Mononuclear cell (primary cell): Measurements from ENCODE around the gene RAD23A. TPM values are rescaled to one million over a fixed set of nuclear protein-coding genes. Genes with fewer than 3 reads are reported as not detected.
"Not testable (repeated sequence)": the region's sequence is repeated elsewhere in the genome, so short reads cannot be mapped to it uniquely, and the experiment has no call there.

ENCODE experiments used
- H3K27me3 ChIP-seq: 2 replicates; pipeline ENCODE4 v1.6.0; 2011; ENCODE audit warnings: low read length, control low read depth; ENCODE audit not compliant: insufficient read depth
- H3K4me1 ChIP-seq: 2 replicates; pipeline ENCODE4 v1.5.1; 2011; ENCODE audit warnings: mild to moderate bottlenecking, low read length, control low read depth; ENCODE audit not compliant: insufficient read depth
- H3K4me3 ChIP-seq: 2 replicates; pipeline ENCODE4 v1.5.1; 2011; ENCODE audit warnings: mild to moderate bottlenecking, low read length, moderate library complexity
- H3K9me3 ChIP-seq: 2 replicates; pipeline ENCODE4 v1.5.1; 2011; ENCODE audit warnings: low read depth, mild to moderate bottlenecking, control low read depth, low read length
- total RNA-seq: library from RNA; depleted of rRNA; stranded (reverse); fragments of >200 nt; gene quantifications from one replicate; pipeline ENCODE4 v1.2.3, GENCODE V29; 2012

RAD23A gene
- total RNA-seq, 1 donor: 48.8 TPM

DNA sequence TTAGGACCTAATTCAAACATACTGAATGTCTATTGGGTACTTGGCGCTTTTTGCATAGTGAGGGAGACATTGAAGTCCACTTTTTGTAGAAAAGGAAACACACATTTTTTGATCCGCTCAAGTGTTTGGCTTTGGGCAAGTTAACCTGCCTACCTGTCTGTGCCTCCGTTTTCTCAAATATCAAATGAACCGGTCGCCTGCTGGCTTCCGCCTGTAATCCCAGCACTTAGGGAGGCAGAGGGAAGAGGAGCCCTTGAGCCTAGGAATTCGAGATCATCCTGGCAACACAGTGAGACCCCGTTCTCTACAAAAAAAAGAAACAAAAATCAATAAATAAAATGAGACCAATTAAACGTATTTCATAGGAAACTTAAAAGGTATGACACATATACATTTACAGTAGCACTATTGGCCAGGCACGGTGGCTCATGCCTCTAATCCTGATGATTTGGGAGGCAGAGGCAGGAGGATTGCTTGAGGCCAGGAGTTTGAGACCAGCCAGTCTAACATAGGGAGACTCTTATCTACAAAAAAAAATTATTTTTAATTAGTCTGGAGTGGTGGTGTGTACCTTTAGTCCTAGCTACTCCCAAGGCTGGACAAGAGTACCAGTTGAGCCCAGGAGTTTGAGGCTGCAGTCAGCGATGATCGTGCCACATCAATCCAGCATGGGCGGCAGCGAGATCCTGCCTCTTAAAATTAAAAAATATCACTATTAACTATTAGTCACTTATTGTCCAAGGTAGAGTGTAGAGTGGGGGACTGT, 1.3 kb downstream of the RAD23A start:
- H3K9me3 ChIP-seq: no peaks in the 10 kb centered on the region
- peaks cover 45% of the 10 kb centered on the region for H3K4me1 ChIP-seq
- no peaks in the 10 kb centered on the region for H3K27me3 ChIP-seq
- peak overlapping the region; percentile 70 for H3K4me3 ChIP-seq

DNA sequence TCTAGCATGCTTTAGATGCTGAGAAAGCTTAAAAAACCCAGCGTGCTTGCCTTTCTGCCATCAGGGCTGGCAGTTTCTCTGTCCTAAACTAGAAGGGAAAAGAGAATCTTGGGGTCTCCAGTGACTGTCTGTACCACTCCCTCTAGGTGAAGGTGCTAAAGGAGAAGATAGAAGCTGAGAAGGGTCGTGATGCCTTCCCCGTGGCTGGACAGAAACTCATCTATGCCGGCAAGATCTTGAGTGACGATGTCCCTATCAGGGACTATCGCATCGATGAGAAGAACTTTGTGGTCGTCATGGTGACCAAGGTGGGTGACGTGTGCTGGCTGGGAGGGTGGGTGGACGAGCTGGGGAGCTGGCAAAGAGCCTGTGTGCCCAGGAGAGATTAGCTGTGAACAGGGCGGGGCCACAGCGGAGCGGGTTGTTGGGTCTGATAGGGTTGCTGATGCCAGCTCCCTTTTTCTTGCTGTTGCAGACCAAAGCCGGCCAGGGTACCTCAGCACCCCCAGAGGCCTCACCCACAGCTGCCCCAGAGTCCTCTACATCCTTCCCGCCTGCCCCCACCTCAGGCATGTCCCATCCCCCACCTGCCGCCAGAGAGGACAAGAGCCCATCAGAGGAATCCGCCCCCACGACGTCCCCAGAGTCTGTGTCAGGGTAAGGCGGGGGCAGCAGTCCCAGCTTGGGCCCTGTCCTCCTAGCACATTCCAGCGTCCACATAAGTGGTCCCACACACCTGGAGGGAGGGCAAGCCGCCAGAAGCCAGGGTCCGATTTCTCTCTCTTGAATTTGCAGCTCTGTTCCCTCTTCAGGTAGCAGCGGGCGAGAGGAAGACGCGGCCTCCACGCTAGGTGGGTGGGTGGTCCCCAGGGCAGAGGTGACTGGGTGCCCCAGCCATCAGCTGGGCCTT, 2.3 kb downstream of the RAD23A start:
- Histone ChIP-seq H3K27me3 (no peaks in the 10 kb centered on the region), H3K4me1 (peaks cover 46% of the 10 kb centered on the region)

DNA sequence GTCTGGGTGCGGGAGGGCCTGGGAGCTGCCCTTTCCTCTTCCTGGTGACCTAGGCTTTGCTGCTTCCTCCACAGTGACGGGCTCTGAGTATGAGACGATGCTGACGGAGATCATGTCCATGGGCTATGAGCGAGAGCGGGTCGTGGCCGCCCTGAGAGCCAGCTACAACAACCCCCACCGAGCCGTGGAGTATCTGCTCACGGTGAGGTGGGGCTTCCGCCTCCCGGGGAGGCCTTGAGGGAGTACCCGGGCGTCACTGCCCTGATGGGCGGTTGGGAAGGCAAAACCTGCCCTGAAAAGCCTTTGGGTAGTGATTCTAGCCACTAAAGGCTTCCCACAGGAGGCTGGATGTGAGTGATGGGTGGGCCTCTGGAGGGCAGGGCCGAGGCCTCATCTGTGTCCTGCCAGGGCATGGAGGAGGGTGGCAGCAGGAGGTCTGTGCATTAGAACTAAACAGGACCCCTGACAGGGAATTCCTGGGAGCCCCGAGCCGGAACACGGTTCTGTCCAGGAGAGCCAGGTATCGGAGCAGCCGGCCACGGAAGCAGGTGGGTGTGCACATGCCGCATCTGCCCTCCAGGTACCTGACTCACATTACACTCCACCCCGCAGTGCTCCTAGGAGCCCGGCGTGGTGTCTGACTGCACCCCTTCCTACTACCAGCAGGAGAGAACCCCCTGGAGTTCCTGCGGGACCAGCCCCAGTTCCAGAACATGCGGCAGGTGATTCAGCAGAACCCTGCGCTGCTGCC, 3.1 kb downstream of the RAD23A start:
- Histone ChIP-seq H3K4me1 (peaks cover 49% of the 10 kb centered on the region), H3K27me3 (no peaks in the 10 kb centered on the region), H3K4me3 (no peak overlapping the region), H3K9me3 (no peaks in the 10 kb centered on the region)

More for the DNA sequence above, 2.3 kb downstream of the RAD23A start:
- no peaks in the 10 kb centered on the region for H3K9me3 ChIP-seq
- H3K4me3 ChIP-seq: no peak overlapping the region

DNA sequence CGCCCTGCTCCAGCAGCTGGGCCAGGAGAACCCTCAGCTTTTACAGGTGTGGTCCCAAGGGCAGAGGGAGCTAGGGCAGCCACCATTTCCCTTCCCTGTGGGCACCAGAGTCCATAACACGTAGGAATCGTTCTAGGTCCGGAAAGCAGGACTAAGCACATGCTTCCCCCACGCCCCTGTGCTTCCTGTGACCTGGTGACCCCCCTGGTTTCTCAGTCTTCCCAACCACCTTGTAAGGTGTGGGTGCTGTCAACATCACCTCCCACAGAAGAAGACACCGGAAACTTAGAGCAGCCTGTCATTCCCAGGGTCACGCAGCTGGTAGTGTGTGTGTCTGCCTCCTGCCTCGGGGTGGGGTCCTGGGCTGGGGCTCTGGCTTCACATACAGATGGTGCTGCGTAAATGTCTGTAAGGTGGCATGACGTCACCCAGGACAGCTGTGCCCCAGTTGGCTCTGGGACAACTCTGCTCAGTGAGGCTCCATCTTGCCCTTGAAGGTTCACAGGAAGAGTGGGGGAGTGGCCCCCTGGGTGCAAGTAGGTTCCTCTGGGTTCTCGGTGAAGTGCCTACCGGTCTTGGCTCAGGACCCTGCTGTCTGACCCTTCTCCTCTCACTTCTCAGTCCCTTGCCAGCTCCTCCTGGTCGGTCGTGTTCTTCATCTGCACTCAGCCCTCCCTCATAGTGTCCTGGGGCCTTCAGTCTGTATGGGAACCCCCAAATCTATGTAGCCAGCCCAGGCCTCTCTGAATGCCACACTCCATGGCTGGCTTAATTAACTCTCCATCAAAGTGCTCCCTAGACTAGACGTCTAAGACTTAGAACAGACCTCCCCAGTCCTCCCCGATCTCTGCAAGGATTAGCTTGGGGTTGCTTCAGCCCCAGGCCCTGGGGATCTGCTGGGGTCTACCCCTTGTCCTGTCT, 4.0 kb downstream of the RAD23A start:
- Histone ChIP-seq H3K27me3 (no peaks in the 10 kb centered on the region), H3K4me1 (peaks cover 54% of the 10 kb centered on the region), H3K9me3 (no peaks in the 10 kb centered on the region), H3K4me3 (no peak overlapping the region)

DNA sequence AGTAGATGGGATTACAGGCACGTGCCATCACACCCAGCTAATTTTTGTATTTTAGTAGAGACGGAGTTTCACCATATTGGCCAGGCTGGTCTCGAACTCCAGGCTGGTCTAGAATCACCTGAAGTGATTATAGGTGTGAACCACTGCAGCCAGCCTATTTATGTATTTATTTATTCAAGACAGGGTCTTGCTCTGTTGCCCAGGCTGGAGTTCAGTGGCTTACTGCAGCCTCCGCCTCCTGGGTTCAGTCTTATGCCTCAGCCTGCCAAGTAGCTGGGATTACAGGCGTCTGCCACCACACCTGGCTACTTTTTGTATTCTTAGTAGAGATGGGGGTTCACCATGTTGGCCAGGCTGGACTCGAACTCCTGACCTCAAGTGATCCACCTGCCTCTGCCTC, 6.4 kb downstream of the RAD23A start:
- H3K27me3 ChIP-seq, H3K4me3 ChIP-seq, H3K9me3 ChIP-seq: not testable (repeated sequence)
- H3K4me1 ChIP-seq: peaks cover 57% of the 10 kb centered on the region

DNA sequence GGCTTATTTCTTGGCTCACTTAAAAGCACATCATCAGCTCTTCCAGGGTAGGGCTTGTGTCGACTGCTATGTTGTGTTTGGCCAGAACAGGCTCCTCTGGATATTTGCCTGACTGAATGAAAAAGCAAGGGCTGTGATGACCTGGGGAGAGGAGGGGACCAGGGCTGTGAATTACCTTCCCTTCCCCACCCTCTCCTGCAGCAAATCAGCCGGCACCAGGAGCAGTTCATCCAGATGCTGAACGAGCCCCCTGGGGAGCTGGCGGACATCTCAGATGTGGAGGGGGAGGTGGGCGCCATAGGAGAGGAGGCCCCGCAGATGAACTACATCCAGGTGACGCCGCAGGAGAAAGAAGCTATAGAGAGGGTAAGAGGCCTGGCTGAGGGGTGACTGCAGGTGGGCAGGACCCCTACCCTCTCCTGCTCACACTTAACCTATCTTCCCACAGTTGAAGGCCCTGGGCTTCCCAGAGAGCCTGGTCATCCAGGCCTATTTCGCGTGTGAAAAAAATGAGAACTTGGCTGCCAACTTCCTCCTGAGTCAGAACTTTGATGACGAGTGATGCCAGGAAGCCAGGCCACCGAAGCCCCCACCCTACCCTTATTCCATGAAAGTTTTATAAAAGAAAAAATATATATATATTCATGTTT, 7.0 kb downstream of the RAD23A start:
- Histone ChIP-seq H3K9me3 (no peaks in the 10 kb centered on the region), H3K4me1 (peaks cover 57% of the 10 kb centered on the region), H3K4me3 (no peak overlapping the region), H3K27me3 (no peaks in the 10 kb centered on the region)

DNA sequence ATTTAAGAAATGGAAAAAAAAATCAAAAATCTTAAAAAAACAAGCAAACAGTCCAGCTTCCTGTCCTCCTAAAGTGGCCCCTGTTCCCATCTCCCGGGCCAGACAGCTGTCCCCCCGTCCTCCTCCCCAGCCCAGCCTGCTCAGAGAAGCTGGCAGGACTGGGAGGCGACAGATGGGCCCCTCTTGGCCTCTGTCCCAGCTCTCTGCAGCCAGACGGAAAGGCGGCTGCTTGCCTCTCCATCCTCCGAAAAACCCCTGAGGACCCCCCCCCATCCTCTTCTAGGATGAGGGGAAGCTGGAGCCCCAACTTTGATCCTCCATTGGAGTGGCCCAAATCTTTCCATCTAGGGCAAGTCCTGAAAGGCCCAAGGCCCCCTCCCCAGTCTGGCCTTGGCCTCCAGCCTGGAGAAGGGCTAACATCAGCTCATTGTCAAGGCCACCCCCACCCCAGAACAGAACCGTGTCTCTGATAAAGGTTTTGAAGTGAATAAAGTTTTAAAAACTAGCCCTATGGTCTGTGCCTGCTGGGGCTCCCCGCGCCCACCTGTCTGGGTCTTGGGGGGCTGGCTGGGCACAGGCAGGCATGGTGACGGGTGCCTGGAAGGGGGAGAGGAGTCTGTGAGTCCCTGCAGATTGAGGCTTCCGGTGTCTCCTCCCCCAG, 7.6 kb downstream of the RAD23A start:
- Histone ChIP-seq H3K27me3 (no peaks in the 10 kb centered on the region), H3K9me3 (no peaks in the 10 kb centered on the region), H3K4me1 (peaks cover 58% of the 10 kb centered on the region), H3K4me3 (no peak overlapping the region)

DNA sequence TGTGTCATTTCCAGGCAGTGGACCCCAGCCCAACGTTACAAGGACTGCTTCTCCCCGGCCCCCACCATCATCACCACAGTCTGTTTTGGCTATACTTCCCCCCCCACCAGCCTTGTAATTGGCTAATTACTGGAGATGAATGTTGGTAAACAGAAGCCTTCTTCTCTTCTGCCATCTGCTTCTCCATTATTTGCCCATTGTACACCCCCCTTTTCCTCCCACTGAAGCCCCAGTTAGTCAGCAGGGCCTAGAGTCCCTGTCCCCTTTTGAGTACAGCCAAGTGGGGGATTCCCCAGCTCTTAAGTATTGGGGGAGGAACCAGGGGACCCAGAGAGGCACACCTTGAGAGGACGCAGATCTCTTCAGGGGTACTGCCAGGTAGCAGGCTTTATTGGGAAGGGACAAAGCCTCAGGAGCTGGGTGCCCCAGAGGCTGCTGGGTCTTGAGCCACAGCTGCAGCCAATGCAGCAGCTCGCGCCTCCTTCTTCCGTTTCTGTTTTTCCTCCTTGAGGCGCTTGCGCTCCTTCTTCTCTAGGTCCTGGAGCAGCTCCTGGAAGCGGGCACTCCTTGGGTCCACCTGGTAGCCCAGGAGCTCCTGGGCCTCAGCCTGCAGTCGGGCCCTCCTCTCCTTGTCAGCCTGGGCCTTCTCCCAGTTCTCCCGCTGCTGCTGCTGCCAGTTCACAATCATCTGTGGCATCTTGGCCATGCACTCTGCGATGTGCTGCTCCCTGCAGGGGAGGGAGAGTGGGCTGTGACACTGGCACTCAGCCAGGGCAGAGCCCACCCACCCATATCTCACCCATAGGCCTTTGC, 8.3 kb downstream of the RAD23A start:
- Histone ChIP-seq H3K4me1 (peaks cover 58% of the 10 kb centered on the region), H3K27me3 (no peaks in the 10 kb centered on the region), H3K9me3 (no peaks in the 10 kb centered on the region), H3K4me3 (no peak overlapping the region)

DNA sequence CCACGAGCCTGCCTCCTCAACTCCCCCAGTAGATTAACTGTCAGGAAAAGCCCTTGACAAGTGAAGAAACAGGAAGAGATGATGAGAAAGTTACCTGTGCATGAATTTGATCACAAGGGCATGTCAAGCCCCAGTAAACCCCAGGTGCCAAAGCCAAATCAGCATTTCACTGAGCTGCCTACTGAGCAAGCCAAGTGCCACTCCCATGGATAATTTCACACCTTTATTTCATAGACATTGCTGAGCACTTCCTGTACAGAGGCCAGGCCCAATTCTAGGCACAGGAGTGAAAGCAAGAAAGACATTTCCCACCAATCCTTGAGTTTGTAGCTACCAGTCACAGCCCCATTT, 8.9 kb downstream of the RAD23A start:
- H3K4me1 ChIP-seq: peaks cover 58% of the 10 kb centered on the region
- H3K4me3 ChIP-seq: no peak overlapping the region
- H3K9me3 ChIP-seq: no peaks in the 10 kb centered on the region
- no peaks in the 10 kb centered on the region for H3K27me3 ChIP-seq

DNA sequence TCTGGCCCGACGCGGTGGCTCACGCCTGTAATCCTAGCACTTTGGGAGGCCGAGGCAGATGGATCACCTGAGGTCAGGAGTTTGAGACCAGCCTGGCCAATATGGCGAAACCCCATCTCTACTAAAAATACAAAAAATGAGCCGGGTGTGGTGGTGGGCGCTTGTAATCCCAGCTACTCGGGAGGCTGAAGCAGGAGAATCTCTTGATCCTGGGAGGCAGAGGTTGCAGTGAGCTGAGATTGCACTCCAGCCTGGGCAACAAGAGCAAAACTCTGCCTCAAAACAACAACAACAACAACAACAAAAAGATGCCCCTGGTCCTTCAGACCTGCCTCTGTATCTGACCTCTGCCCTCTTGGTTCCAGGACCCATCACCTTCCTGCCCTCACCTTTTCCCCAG, 9.9 kb downstream of the RAD23A start:
- not testable (repeated sequence) for H3K9me3 ChIP-seq, H3K27me3 ChIP-seq, H3K4me3 ChIP-seq
- peaks cover 52% of the 10 kb centered on the region for H3K4me1 ChIP-seq

DNA sequence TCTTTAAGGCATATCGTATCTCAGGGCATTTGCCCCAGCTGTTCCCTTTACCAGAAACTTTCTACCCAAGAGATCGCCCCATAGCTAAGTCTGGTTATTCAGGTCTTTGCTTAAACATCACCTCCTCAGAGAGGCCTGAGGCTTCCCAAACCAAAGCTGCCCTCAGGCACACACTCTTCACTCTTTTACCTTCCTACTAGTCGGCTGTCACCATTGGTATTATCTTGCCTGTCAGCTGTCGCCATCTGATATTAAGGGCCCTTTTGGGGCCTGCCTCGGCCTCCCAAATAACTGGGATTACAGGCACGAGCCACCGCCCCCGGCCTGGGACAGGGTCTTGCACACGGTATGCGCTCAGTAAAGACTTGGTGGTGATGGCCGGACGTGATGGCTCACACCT, 10.3 kb downstream of the RAD23A start:
- Histone ChIP-seq H3K9me3 (no peaks in the 10 kb centered on the region), H3K4me1 (peaks cover 52% of the 10 kb centered on the region), H3K4me3 (peak overlapping the region; percentile 85), H3K27me3 (no peaks in the 10 kb centered on the region)

DNA sequence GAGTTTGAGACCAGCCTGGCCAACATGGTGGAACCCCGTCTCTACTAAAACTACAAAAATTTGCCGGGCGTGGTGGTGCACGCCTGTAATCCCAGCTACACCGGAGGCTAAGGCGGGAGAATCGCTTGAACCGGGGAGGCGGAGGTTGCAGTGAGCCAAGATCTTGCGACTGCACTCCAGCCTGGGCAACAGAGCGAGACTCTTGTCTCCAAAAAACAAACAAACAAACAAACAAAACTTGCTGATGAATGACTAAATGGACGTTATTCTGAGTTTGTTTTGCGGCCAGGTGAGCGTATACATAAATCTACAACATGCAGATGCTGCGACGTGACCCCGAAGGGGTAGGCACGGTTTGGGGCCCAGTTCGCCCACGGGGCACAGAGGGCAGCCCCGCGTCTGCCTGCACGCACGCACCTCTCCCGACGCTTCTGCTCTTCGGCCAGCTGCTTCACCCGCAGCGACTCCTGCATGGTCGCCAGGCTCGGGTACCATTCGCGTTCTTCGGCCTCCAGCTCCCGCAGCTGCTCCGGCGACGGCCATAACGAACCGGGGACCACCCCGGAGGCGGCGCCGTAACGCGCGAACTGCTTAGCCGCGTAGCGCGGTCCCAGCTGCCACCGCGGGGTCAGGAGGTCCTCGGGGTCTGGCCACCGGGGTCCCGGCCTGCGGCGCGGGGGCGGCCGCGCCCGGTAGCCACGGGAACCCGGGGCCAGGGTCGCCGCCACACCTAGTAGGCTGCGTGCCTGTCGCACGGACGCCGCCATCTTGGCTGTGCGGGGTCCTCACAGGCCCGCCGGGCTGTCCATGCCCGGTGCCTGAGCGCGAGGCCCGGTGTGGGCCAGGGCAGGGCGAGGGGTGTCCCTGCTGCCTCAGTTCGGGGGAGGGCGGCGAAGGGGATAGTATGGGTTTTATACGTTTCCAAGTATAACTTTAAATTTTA, 11.1 kb downstream of the RAD23A start, which contains the start of gene GADD45GIP1:
Gene GADD45GIP1, minus strand, starts transcription at position 778 of the 943 bp plus-strand sequence. Its CDS starts 11 bp downstream, at position 767.
- Histone ChIP-seq H3K4me1 (peaks cover 52% of the 10 kb centered on the region), H3K9me3 (no peaks in the 10 kb centered on the region), H3K4me3 (peak within 1 kb of the TSS; percentile 85), H3K27me3 (no peaks in the 10 kb centered on the region)
